PC-3 (cell line): ENCODE results near the gene ERICH2. TPM values are rescaled to one million over a fixed set of nuclear protein-coding genes. Genes with fewer than 3 reads are reported as not detected.

Experiments used
- ATAC-seq: fragments of 200-7000 bp; cut with Tn5 transposase; 2 replicates; pipeline ENCODE4 v1.9.1; 2020; ENCODE audit warnings: mild to moderate bottlenecking, moderate library complexity
- BruUV-seq: library from RNA; stranded (reverse); fragments of 400-500 nt; replicated peaks from 2 replicates; lab custom pipeline; 2021; lab: Mats Ljungman, UMichigan
- CTCF ChIA-PET: fragments of 300-600 bp; sonication (Branson Sonifier 250); formaldehyde crosslinking; loops from one replicate; lab custom pipeline; 2022; ENCODE audit warnings: antibody characterized with exemption; lab: Charles Lee
- POLR2A ChIA-PET: fragments of 300-600 bp; sonication (Branson Sonifier 250); formaldehyde crosslinking; loops from one replicate; lab custom pipeline; 2022; ENCODE audit warnings: antibody characterized with exemption; ENCODE audit not compliant: unreplicated experiment; lab: Charles Lee
- DNase-seq: peaks from one replicate; pipeline ENCODE4 v3.0.0-alpha.2; 2015
- H2AFZ ChIP-seq: fragments of 300-600 bp; sonication (generic); 2 replicates; pipeline ENCODE4 v1.6.0; 2016; ENCODE audit warnings: antibody characterized with exemption, low read length
- H3F3A ChIP-seq: fragments of 300-600 bp; sonication (generic); one replicate; pipeline ENCODE4 v1.6.0; 2017; ENCODE audit warnings: antibody characterized with exemption, low read length, control low read depth, mild to moderate bottlenecking; ENCODE audit not compliant: unreplicated experiment
- H3K27ac ChIP-seq: fragments of 300-600 bp; sonication (generic); 2 replicates; pipeline ENCODE4 v1.5.1; 2016; ENCODE audit warnings: mild to moderate bottlenecking, low read length
- H3K27me3 ChIP-seq: fragments of 300-600 bp; sonication (generic); 2 replicates; pipeline ENCODE4 v1.6.1; 2016; ENCODE audit warnings: low read length, mixed read lengths
- H3K36me3 ChIP-seq: fragments of 300-600 bp; sonication (generic); 2 replicates; pipeline ENCODE4 v1.6.1; 2016; ENCODE audit warnings: low read depth, mixed run types, low read length, mixed read lengths
- H3K4me1 ChIP-seq: fragments of 300-600 bp; sonication (generic); 2 replicates; pipeline ENCODE4 v1.5.1; 2016; ENCODE audit warnings: low read length; ENCODE audit not compliant: insufficient read depth
- H3K4me2 ChIP-seq: fragments of 300-600 bp; sonication (generic); 2 replicates; pipeline ENCODE4 v1.6.0; 2016; ENCODE audit warnings: low read length
- H3K4me3 ChIP-seq: fragments of 300-600 bp; sonication (generic); 2 replicates; pipeline ENCODE4 v1.5.1; 2016; ENCODE audit warnings: mild to moderate bottlenecking, low read length, mixed read lengths
- H3K79me2 ChIP-seq: fragments of 300-600 bp; sonication (generic); 2 replicates; pipeline ENCODE4 v1.6.1; 2017; ENCODE audit warnings: low read length, mixed read lengths
- H3K9ac ChIP-seq: fragments of 300-600 bp; sonication (generic); 2 replicates; pipeline ENCODE4 v1.6.0; 2016; ENCODE audit warnings: mild to moderate bottlenecking, low read length
- H3K9me2 ChIP-seq: fragments of 300-600 bp; sonication (generic); replicated peaks from 2 replicates; pipeline ENCODE4 v1.6.1; 2016; ENCODE audit warnings: mixed run types, low read length, mixed read lengths
- H3K9me3 ChIP-seq: fragments of 300-600 bp; sonication (generic); 2 replicates; pipeline ENCODE4 v1.6.1; 2016; ENCODE audit warnings: low read length, mixed read lengths
- H4K20me1 ChIP-seq: fragments of 300-600 bp; sonication (generic); 2 replicates; pipeline ENCODE4 v1.6.1; 2016; ENCODE audit warnings: low read length, mixed read lengths
- EZH2 ChIP-seq: fragments of 300-600 bp; sonication (generic); IDR thresholded peaks from one replicate; pipeline ENCODE4 v1.6.1; 2017; ENCODE audit warnings: antibody characterized with exemption, mild to moderate bottlenecking, low read length; ENCODE audit not compliant: unreplicated experiment
- EZH2phosphoT487 ChIP-seq: fragments of 300-600 bp; sonication (generic); IDR thresholded peaks from 2 replicates; pipeline ENCODE4 v1.6.1; 2018; ENCODE audit warnings: mild to moderate bottlenecking, antibody characterized with exemption, low read length, borderline replicate concordance
- intact Hi-C: fragments of 100-400 bp; cut with micrococcal nuclease; formaldehyde crosslinking; loops from 2 replicates; pipeline ENCODE4 v1.9.0; 2023
- total RNA-seq: library from RNA; depleted of rRNA; stranded (reverse); fragments of >200 nt; gene quantifications from 2 replicates; pipeline ENCODE4 v1.2.3, GENCODE V29; 2014
- TF ChIP-seq, protein P1 (sequence below): fragments of 300-600 bp; sonication (generic); conservative IDR thresholded peaks from 2 replicates; pipeline ENCODE4 v1.5.1; 2017; ENCODE audit warnings: antibody characterized with exemption, low read depth, mild to moderate bottlenecking, low read length

The ERICH2 gene
- total RNA-seq, 1 experiment from 2014 or later, result 1.9 TPM

- intact Hi-C loops, result no loop called here
- Histone ChIP-seq H3K27me3 (no peaks in the 10 kb centered on the region), H3K4me3 (no peak overlapping the region), H4K20me1 (no peaks in the 10 kb centered on the region), H2AFZ (no peak overlapping the region), H3F3A (no peaks in the 10 kb centered on the region), H3K9me3 (no peaks in the 10 kb centered on the region), H3K79me2 (no peaks in the 10 kb centered on the region), H3K9ac (no peak overlapping the region), H3K4me2 (no peak overlapping the region), H3K36me3 (no peaks in the 10 kb centered on the region), H3K4me1 (no peaks in the 10 kb centered on the region), H3K27ac (no peak overlapping the region), H3K9me2 (no peaks in the 10 kb centered on the region)
- TF ChIP-seq, protein P1, sequence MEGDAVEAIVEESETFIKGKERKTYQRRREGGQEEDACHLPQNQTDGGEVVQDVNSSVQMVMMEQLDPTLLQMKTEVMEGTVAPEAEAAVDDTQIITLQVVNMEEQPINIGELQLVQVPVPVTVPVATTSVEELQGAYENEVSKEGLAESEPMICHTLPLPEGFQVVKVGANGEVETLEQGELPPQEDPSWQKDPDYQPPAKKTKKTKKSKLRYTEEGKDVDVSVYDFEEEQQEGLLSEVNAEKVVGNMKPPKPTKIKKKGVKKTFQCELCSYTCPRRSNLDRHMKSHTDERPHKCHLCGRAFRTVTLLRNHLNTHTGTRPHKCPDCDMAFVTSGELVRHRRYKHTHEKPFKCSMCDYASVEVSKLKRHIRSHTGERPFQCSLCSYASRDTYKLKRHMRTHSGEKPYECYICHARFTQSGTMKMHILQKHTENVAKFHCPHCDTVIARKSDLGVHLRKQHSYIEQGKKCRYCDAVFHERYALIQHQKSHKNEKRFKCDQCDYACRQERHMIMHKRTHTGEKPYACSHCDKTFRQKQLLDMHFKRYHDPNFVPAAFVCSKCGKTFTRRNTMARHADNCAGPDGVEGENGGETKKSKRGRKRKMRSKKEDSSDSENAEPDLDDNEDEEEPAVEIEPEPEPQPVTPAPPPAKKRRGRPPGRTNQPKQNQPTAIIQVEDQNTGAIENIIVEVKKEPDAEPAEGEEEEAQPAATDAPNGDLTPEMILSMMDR, result no peak
- no peak for TF ChIP-seq EZH2
- CTCF ChIA-PET, result no interaction called here
- DNase-seq (no peak), ATAC-seq (no peak)
- POLR2A ChIA-PET, result no interaction called here
- no TSS peak for BruUV-seq
Observed at GRCh38 chr2:170783549-170783948, 13.4 kb downstream of the ERICH2 start.

DNA sequence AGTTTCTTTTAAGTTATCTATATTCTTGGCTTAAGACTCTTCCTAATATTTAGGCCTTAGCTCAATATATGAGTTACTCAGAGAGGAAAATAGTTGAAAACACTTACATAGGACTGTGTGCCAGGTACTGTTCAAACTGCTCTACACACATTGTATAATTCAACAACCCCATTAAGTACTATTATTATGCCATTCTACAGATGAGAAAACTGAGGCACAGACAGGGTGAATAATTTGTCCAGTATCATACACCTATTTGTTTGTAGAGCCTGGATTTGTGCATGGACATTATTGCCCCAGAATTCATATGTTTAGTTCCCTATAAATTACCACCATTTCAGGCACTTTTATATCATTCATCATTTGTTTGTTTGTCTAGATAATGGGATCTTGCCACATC is 28.8 kb downstream of the ERICH2 start:
- no peaks in the 10 kb centered on the region for H3F3A ChIP-seq
- no peaks in the 10 kb centered on the region for H3K79me2 ChIP-seq
- no TSS peak for BruUV-seq
- no peak for ATAC-seq
- H3K27ac ChIP-seq, result no peak overlapping the region
- H3K4me1 ChIP-seq, result no peaks in the 10 kb centered on the region
- no peaks in the 10 kb centered on the region for H3K9me3 ChIP-seq
- no peak overlapping the region for H3K9ac ChIP-seq
- no peak for TF ChIP-seq EZH2phosphoT487
- TF ChIP-seq, protein P1, result no peak
- TF ChIP-seq EZH2, result no peak
- H3K4me3 ChIP-seq, result no peak overlapping the region
- no peak overlapping the region for H3K4me2 ChIP-seq
- ChIA-PET CTCF (no interaction called here), POLR2A (no interaction called here)
- intact Hi-C loops, result loop anchor here (10.0 kb wide), 1 partner anchor 124 kb away; no protein-coding TSS in a partner anchor
- no peaks in the 10 kb centered on the region for H4K20me1 ChIP-seq
- DNase-seq, result no peak
- no peaks in the 10 kb centered on the region for H3K27me3 ChIP-seq
- no peaks in the 10 kb centered on the region for H3K36me3 ChIP-seq
- no peaks in the 10 kb centered on the region for H3K9me2 ChIP-seq
- H2AFZ ChIP-seq, result no peak overlapping the region

DNA sequence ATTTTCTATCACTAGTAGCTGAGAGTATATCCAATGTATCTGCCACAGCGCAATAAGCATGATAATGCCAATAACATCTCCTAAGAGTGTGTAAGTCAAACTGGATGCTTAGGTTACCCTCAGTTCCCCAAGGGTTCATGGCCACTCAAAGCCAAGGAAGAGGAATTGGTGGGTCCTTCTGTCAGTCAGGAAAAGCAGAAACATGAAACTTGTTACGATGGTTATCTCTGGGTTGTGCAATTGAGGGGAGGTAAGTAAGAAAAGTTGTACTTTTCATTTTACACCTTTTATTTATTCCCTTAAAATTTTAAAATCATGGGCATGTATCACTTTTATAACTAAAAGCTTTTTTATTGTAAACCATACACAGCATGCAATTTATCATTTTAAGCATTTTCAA is 36.4 kb downstream of the ERICH2 start:
- H3K27ac ChIP-seq, result no peak overlapping the region
- no peak overlapping the region for H3K4me2 ChIP-seq
- H3K9me2 ChIP-seq, result no peaks in the 10 kb centered on the region
- ATAC-seq (no peak), DNase-seq (no peak)
- no peaks in the 10 kb centered on the region for H3K4me1 ChIP-seq
- H2AFZ ChIP-seq, result no peak overlapping the region
- ChIA-PET CTCF (no interaction called here), POLR2A (no interaction called here)
- intact Hi-C loops, result no loop called here
- H3K27me3 ChIP-seq, result no peaks in the 10 kb centered on the region
- H3K36me3 ChIP-seq, result no peaks in the 10 kb centered on the region
- no peaks in the 10 kb centered on the region for H3K9me3 ChIP-seq
- BruUV-seq, result no TSS peak
- no peak overlapping the region for H3K9ac ChIP-seq
- no peaks in the 10 kb centered on the region for H3F3A ChIP-seq
- H3K79me2 ChIP-seq, result no peaks in the 10 kb centered on the region
- TF ChIP-seq EZH2, result no peak
- TF ChIP-seq, protein P1, result no peak
- TF ChIP-seq EZH2phosphoT487, result no peak
- H4K20me1 ChIP-seq, result no peaks in the 10 kb centered on the region
- no peak overlapping the region for H3K4me3 ChIP-seq
